Kidney epithelial cell (primary cell): ENCODE measurements around the gene MZF1. TPM values are rescaled to one million over a fixed set of nuclear protein-coding genes. Genes with fewer than 3 reads are reported as not detected.

ENCODE experiments used
- DNase-seq: peaks from one replicate; pipeline ENCODE4 v3.0.0-alpha.2; 2010; ENCODE audit warnings: low read depth
- H3K27me3 ChIP-seq: 2 replicates; pipeline ENCODE4 v1.6.0; 2011; ENCODE audit warnings: low read length; ENCODE audit not compliant: control insufficient read depth, insufficient read depth
- H3K36me3 ChIP-seq: 2 replicates; pipeline ENCODE4 v1.5.1; 2011; ENCODE audit warnings: low read length; ENCODE audit not compliant: control insufficient read depth, insufficient read depth
- H3K4me3 ChIP-seq: 2 replicates; pipeline ENCODE4 v1.5.1; 2011; ENCODE audit warnings: low read depth, mild to moderate bottlenecking, control low read depth, low read length
- CTCF ChIP-seq: IDR thresholded peaks from 2 replicates; pipeline ENCODE4 v1.5.1; 2011; ENCODE audit warnings: mild to moderate bottlenecking, moderate library complexity, low read length, control low read depth, inconsistent platforms; ENCODE audit not compliant: insufficient read depth, poor library complexity, severe bottlenecking
- total RNA-seq: library from RNA; depleted of rRNA; stranded (reverse); fragments of >200 nt; gene quantifications from 2 replicates; pipeline ENCODE4 v1.2.3, GENCODE V29; 2015

The MZF1 gene
- total RNA-seq, 1 donor from 2014 or later = 14.6 TPM

DNA sequence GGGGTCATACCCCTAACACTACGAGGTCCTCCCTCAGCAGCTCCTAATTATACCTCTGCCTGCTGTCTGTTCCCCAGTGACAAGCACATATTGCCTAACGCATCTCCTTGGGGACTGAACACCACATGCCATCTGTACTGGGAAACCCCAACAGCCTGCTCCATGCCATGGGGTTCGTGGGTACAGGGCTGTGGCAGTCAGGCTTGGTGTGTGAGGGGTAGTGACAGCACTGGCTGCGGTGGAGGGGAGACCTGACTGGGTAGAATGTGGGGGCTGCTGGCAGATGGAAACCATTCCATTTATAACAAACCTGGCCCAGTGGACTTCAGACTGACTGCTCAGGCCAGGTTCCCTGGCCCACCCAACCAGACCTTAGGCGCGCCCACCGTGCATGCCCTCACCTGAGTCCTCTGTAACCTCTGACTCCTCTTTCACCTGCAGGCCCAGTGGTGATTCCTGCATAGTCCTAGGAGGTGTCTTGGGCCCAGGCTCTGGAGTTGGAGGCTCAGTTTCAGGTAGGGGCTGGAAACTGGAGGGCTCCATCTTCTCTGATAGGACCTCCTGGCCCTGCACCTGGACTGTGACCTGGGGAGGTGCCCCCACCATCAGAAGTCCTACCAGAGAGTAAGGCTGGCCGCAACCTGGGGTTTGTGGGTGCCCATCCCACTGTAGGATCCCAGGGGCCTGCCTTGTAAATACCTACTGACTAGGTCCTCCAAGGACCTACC is 3.0 kb downstream of the MZF1 start:
- peaks cover 1% of the 10 kb centered on the region for H3K36me3 ChIP-seq
- no peaks in the 10 kb centered on the region for H3K27me3 ChIP-seq
- no peak for DNase-seq
- H3K4me3 ChIP-seq = no peak overlapping the region
- no peak for TF ChIP-seq CTCF

DNA sequence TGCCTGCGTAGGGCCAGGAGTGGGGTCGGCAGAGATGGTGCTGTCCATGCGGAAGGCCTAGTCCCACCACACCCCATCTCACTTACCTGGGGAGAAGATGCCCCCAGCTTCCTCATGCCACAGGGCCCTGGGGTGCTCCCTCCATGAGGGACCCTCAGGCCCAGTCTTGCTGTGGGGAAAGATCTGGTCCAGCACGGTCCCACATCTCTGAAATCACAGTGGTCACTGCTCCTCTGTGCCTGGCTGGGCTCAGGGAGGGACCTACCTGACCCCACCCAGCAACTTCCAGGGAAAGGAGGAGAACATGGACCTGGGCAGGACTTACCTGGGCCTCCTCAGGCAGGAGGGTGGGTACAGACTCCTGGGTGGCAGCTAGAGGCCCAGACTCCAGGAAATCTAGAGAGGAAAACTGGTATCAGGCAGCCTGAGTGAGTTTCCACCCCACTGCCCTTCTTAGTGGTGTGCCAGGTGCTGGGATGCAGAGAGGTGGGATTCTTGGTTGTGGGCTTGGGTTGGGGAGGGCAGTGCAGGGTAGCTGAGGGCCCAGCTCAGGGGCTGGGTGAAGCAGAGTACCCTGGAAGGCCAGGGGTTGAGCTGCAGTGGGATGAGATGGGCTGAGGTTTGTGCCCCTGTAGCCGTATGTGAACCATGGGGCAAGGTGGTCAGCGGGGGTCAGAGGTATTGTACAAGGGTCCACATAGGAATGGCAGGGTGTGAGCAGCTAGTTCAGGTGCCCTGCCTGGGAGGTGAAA is 3.8 kb downstream of the MZF1 start:
- H3K36me3 ChIP-seq = peaks cover 1% of the 10 kb centered on the region
- H3K27me3 ChIP-seq = no peaks in the 10 kb centered on the region
- no peak overlapping the region for H3K4me3 ChIP-seq
- no peak for TF ChIP-seq CTCF
- DNase-seq = no peak

DNA sequence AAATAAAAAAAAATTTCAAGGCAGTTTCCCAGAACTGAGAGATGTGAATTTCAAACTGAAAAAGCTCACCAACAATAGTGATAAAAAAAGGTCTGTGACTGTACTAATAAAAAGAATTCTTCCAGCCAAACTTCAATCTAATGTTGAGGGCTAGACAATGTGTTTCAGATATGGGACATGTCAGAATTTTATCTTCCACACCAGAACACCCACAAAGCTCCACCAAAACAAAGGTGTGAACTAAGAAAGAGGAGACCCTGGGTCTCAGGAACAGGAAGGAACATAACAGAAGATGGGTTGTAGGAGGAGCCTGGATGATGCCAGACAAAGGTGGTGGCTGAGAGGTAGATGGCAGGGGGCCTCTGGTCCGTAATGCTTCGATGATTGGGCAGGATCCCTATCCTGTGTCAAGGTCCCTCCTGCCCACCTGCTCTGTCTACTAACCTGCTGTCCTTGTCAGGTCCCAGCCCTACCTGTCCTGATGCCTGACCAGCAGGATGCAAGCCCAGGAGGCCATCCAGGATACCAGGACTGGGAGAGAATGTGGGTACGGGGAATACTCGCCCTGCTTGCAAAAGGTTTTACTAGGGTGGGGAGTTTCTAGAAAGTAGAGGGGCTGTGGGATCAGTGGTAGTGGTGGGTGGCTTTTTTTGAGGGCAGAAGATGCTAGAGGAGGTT is 4.5 kb downstream of the MZF1 start:
- DNase-seq = no peak
- no peaks in the 10 kb centered on the region for H3K27me3 ChIP-seq
- TF ChIP-seq CTCF = no peak

DNA sequence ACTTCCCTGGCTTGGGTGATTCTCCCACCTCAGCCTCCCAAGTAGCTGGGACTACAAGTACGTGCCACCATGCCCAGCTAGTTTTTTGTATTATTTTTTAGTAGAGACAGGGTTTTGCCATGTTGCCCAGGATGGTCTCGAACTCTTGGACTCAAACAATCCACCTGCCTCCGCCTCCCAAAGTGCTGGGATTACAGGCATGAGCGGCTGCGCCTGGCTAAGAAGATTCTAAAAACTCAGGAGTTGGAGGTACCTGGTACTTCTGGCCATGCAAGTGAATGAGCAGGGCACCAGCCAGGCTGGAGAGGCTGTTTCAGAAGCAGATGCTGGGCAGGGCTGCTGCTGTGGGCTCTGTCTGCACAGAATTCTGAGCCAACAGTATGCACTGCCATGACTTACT is 6.1 kb downstream of the MZF1 start:
- peaks cover 1% of the 10 kb centered on the region for H3K36me3 ChIP-seq
- H3K27me3 ChIP-seq = no peaks in the 10 kb centered on the region
- DNase-seq = no peak
- TF ChIP-seq CTCF = no peak
- H3K4me3 ChIP-seq = no peak overlapping the region

More for the DNA sequence above, 4.5 kb downstream of the MZF1 start:
- Histone ChIP-seq H3K4me3 (no peak overlapping the region), H3K36me3 (peaks cover 1% of the 10 kb centered on the region)

- Histone ChIP-seq H3K4me3 (no peak overlapping the region), H3K27me3 (no peaks in the 10 kb centered on the region), H3K36me3 (no peaks in the 10 kb centered on the region)
- no peak for DNase-seq
- no peak for TF ChIP-seq CTCF
Observed at GRCh38 chr19:58563823-58564222, 9.3 kb downstream of the MZF1 start.
